Endothelial cell of umbilical vein (primary cell): ENCODE measurements around the gene OR6C1. TPM values are rescaled to one million over a fixed set of nuclear protein-coding genes. Genes with fewer than 3 reads are reported as not detected.

Experiments
- BruUV-seq: library from RNA; stranded (reverse); fragments of 400-500 nt; replicated peaks from 2 replicates; lab custom pipeline; 2021; lab: Mats Ljungman, UMichigan
- CTCF ChIA-PET: fragments of 300-600, 350-600 bp; sonication (Branson Sonifier 250); formaldehyde crosslinking; loops from one replicate; lab custom pipeline; 2021; ENCODE audit warnings: antibody characterized with exemption, inconsistent platforms; lab: Charles Lee
- POLR2A ChIA-PET: fragments of 300-600, 350-600 bp; sonication (Branson Sonifier 250); formaldehyde crosslinking; loops from one replicate; lab custom pipeline; 2021; ENCODE audit warnings: antibody characterized with exemption, inconsistent platforms; lab: Charles Lee
- DNase-seq: peaks from one replicate; pipeline ENCODE4 v3.0.0-alpha.2; 2011; ENCODE audit warnings: low read depth, low spot score
- FAIRE-seq: peaks from 2 replicates; lab custom pipeline; 2011; peaks lifted over from hg19 to GRCh38; lab: Jason Lieb, UNC
- H2AFZ ChIP-seq: 2 replicates; pipeline ENCODE4 v1.6.0; 2012; ENCODE audit warnings: low read depth, low read length, control low read depth, inconsistent platforms
- H3K27ac ChIP-seq: 2 replicates; pipeline ENCODE4 v1.5.1; 2011; ENCODE audit warnings: low read depth, mild to moderate bottlenecking, control low read depth, low read length, moderate library complexity; ENCODE audit not compliant: insufficient read depth
- H3K27me3 ChIP-seq, 2 experiments: 2 replicates each; pipeline versions ENCODE4 v1.6.0 to v1.6.1; 2011; ENCODE audit warnings: low read length in 2 of 2, mixed read lengths in 1 of 2; ENCODE audit not compliant: control insufficient read depth in 2 of 2, insufficient read depth in 2 of 2
- H3K36me3 ChIP-seq, 2 experiments: 2 replicates in 1 of 2; 3 replicates in 1 of 2; pipeline ENCODE4 v1.5.1; 2011; ENCODE audit warnings: low read length in 2 of 2, mild to moderate bottlenecking in 1 of 2, moderate library complexity in 1 of 2; ENCODE audit not compliant: control insufficient read depth in 2 of 2, insufficient read depth in 2 of 2; ENCODE audit errors: extremely low read depth in 1 of 2
- H3K4me1 ChIP-seq: 3 replicates; pipeline ENCODE4 v1.5.1; 2011; ENCODE audit warnings: mild to moderate bottlenecking, low read length; ENCODE audit not compliant: control insufficient read depth, insufficient read depth; ENCODE audit errors: extremely low read depth
- H3K4me2 ChIP-seq: 2 replicates; pipeline ENCODE4 v1.6.1; 2011; ENCODE audit warnings: low read length, control low read depth, mixed read lengths; ENCODE audit not compliant: insufficient read depth
- H3K4me3 ChIP-seq, 3 experiments: fragments of 200-600 bp in 1 of 3; sonication (generic), shearing (Covaris generic) in 1 of 3; replicated peaks in 1 of 3; 2 replicates each; pipeline ENCODE4 v1.5.1; 2011 to 2016; ENCODE audit warnings: control low read depth in 3 of 3, low read length in 3 of 3, mild to moderate bottlenecking in 2 of 3, inconsistent platforms in 1 of 3, low read depth in 1 of 3, moderate library complexity in 1 of 3; ENCODE audit not compliant: insufficient read depth in 1 of 3
- H3K79me2 ChIP-seq: 2 replicates; pipeline ENCODE4 v1.6.0; 2012; ENCODE audit warnings: low read length, inconsistent platforms; ENCODE audit not compliant: control insufficient read depth, insufficient read depth
- H3K9ac ChIP-seq: replicated peaks from 2 replicates; pipeline ENCODE3; 2011; ENCODE audit warnings: low read length, control low read depth; ENCODE audit not compliant: insufficient read depth; ENCODE audit errors: extremely low read depth
- H3K9me1 ChIP-seq: replicated peaks from 3 replicates; pipeline ENCODE4 v1.6.0; 2011; ENCODE audit warnings: mild to moderate bottlenecking, low read length; ENCODE audit not compliant: control insufficient read depth, insufficient read depth; ENCODE audit errors: extremely low read depth
- H3K9me3 ChIP-seq: replicated peaks from 2 replicates; pipeline ENCODE4 v1.5.1; 2012; ENCODE audit warnings: low read length, inconsistent platforms; ENCODE audit not compliant: control insufficient read depth, insufficient read depth
- H4K20me1 ChIP-seq: replicated peaks from 2 replicates; pipeline ENCODE3; 2011; ENCODE audit warnings: mild to moderate bottlenecking, low read length; ENCODE audit not compliant: control insufficient read depth, insufficient read depth; ENCODE audit errors: extremely low read depth
- CTCF ChIP-seq, 2 donors: IDR thresholded peaks; 1 replicate in 1 of 2; 2 replicates in 1 of 2; pipeline ENCODE4 v1.5.1; 2011; ENCODE audit warnings: low read length in 2 of 2, mild to moderate bottlenecking in 2 of 2, moderate library complexity in 2 of 2, control low read depth in 1 of 2, inconsistent platforms in 1 of 2, low read depth in 1 of 2; ENCODE audit not compliant: insufficient read depth in 1 of 2; ENCODE audit errors: extremely low read depth in 1 of 2
- EZH2 ChIP-seq: IDR thresholded peaks from 2 replicates; pipeline ENCODE4 v1.6.1; 2012; ENCODE audit warnings: borderline replicate concordance, low read depth, mild to moderate bottlenecking, moderate library complexity, low read length, inconsistent platforms; ENCODE audit not compliant: severe bottlenecking
- FOS ChIP-seq: IDR thresholded peaks from 2 replicates; pipeline ENCODE4 v1.6.1; 2011; ENCODE audit warnings: mild to moderate bottlenecking, low read length, moderate library complexity, borderline replicate concordance; ENCODE audit not compliant: insufficient read depth
- GATA2 ChIP-seq: IDR thresholded peaks from 2 replicates; pipeline ENCODE4 v1.7.0; 2011; ENCODE audit warnings: low read depth, mild to moderate bottlenecking, moderate library complexity, mixed read lengths, low read length; ENCODE audit not compliant: insufficient read length, insufficient read depth
- JUN ChIP-seq: IDR thresholded peaks from 2 replicates; pipeline ENCODE4 v1.6.1; 2011; ENCODE audit warnings: borderline replicate concordance, low read depth; ENCODE audit not compliant: insufficient read length, insufficient read depth
- MAX ChIP-seq: IDR thresholded peaks from 2 replicates; pipeline ENCODE4 v1.6.1; 2011; ENCODE audit not compliant: insufficient read depth, insufficient read length
- MYC ChIP-seq: IDR thresholded peaks from one replicate; pipeline ENCODE4 v1.6.1; 2011; ENCODE audit warnings: mild to moderate bottlenecking, low read depth, low read length
- POLR2A ChIP-seq: IDR thresholded peaks from 2 replicates; pipeline ENCODE4 v1.6.1; 2012; ENCODE audit warnings: low read depth, mild to moderate bottlenecking, control low read depth, low read length
- POLR2AphosphoS5 ChIP-seq: IDR thresholded peaks from 2 replicates; pipeline ENCODE4 v1.6.1; 2012; ENCODE audit warnings: low read depth, mild to moderate bottlenecking, control low read depth, low read length, moderate library complexity; ENCODE audit not compliant: insufficient read depth
- dilution Hi-C: fragments of 300-500 bp; cut with MboI; formaldehyde crosslinking; loops from one replicate; pipeline ENCODE4 v1.15.0; 2019; ENCODE audit warnings: low sequenced_read_pairs; ENCODE audit not compliant: extremely low pct_ligation_motif_present
- intact Hi-C: fragments of 100-400 bp; cut with micrococcal nuclease; formaldehyde crosslinking; loops from one replicate; pipeline ENCODE4 v1.10.0; 2022
- polyA plus RNA-seq, 4 experiments: library from polyadenylated mRNA; depleted of rRNA in 3 of 4; stranded (reverse) in 3 of 4; unstranded in 1 of 4; fragments of >200 nt; gene quantifications; 2 replicates each; pipeline versions ENCODE4 v1.2.1 to v1.2.3, GENCODE V29; 2011 to 2012; ENCODE audit warnings: missing spikeins in 1 of 4
- total RNA-seq: library from RNA; stranded (reverse); gene quantifications from 2 replicates; pipeline ENCODE4 v1.2.3, GENCODE V29; 2021

The OR6C1 gene
- total and polyA plus RNA-seq, 2 donors (not counting 3 experiments of a cell fraction or from before 2014, with no cell fraction given) = not detected

- dilution Hi-C loops = no loop called here
- Histone ChIP-seq H3K4me2 (no peak overlapping the region), H3K36me3 (no peaks in the 10 kb centered on the region), H3K9me3 (no peaks in the 10 kb centered on the region), H3K27me3 (no peaks in the 10 kb centered on the region), H3K9me1 (no peaks in the 10 kb centered on the region), H3K79me2 (no peaks in the 10 kb centered on the region), H3K27ac (no peak overlapping the region), H2AFZ (no peak overlapping the region), H3K4me3 (no peak overlapping the region), H3K4me1 (no peaks in the 10 kb centered on the region), H4K20me1 (no peaks in the 10 kb centered on the region), H3K9ac (no peak overlapping the region)
- ChIA-PET CTCF (interaction anchor here (1.0 kb wide), 1 partner anchor 12 kb away, joined by 3 read pairs; no protein-coding TSS in a partner anchor), POLR2A (no interaction called here)
- TF ChIP-seq GATA2 = no peak
- TF ChIP-seq POLR2AphosphoS5 = no peak
- no peak for TF ChIP-seq EZH2
- intact Hi-C loops = no loop called here
- no TSS peak for BruUV-seq
- FAIRE-seq (no peak), DNase-seq (no peak)
Observed at GRCh38 chr12:55289999-55290398, 24.1 kb upstream of the OR6C1 start.

- no peak within 1 kb of the TSS for H2AFZ ChIP-seq
- no TSS peak for BruUV-seq
- dilution Hi-C loops = no loop called here
- H3K4me3 ChIP-seq = no peak within 1 kb of the TSS
- H3K9me3 ChIP-seq = no peaks in the 10 kb centered on the region
- DNase-seq = no peak
- TF ChIP-seq FOS (no peak), POLR2A (no peak), EZH2 (no peak), MYC (no peak), CTCF (IDR thresholded peaks at IDR 0.05; ENCODE audit: extremely low read depth in 1 of 2, insufficient read depth in 1 of 2, low read depth in 1 of 2, low read length in 2 of 2) (no peak), GATA2 (no peak), MAX (no peak), JUN (no peak), POLR2AphosphoS5 (no peak)
- no peaks in the 10 kb centered on the region for H3K79me2 ChIP-seq
- CTCF ChIA-PET = no interaction called here
- intact Hi-C loops = no loop called here
- H3K27ac ChIP-seq = no peak within 1 kb of the TSS
- H3K4me2 ChIP-seq = no peak within 1 kb of the TSS
- no peaks in the 10 kb centered on the region for H4K20me1 ChIP-seq
- no peaks in the 10 kb centered on the region for H3K27me3 ChIP-seq
- no peak for FAIRE-seq
- H3K36me3 ChIP-seq = no peaks in the 10 kb centered on the region
- no peaks in the 10 kb centered on the region for H3K4me1 ChIP-seq
- no peaks in the 10 kb centered on the region for H3K9me1 ChIP-seq
- POLR2A ChIA-PET = no interaction called here
- H3K9ac ChIP-seq = no peak within 1 kb of the TSS
Observed at GRCh38 chr12:55296469-55296868, 17.7 kb upstream of the OR6C1 start, which contains the start of gene OR6C6. TSS of gene OR6C6 (minus strand) at chr12:55296569. CDS start at chr12:55295232, 1,337 bp downstream.
